ENCODE measurements around the gene HIVEP1. TPM values are rescaled to one million over a fixed set of nuclear protein-coding genes. Genes with fewer than 3 reads are reported as not detected.

Gene HIVEP1
- polyA plus RNA-seq, 1 of the 3 experiments (the other 2 are of a cell fraction): 7.7 TPM

- no peak for DNase-seq
- Histone ChIP-seq H3K9ac (no peak overlapping the region), H3K79me2 (ENCODE audit: insufficient read depth) (peaks cover 10% of the 10 kb centered on the region; the same call in 1 of the 2 replicates), H2AFZ (ENCODE audit: low read depth) (no peak overlapping the region), H3K4me3 (ENCODE audit: low read depth in 2 of 2, low read length in 1 of 2) (no peak overlapping the region), H3F3A (replicated peaks; ENCODE audit: insufficient read depth) (peaks cover 10% of the 10 kb centered on the region), H3K4me2 (no peak overlapping the region), H3K27me3 (ENCODE audit: insufficient read depth) (no peaks in the 10 kb centered on the region), H3K4me1 (ENCODE audit: control insufficient read depth in 1 of 2, insufficient read depth in 2 of 2, low read depth in 1 of 2, low read length in 1 of 2) (peaks cover 2 to 13% of the 10 kb centered on the region in 2 experiments; a peak in 2 of 4 replicates), H3K9me2 (no peaks in the 10 kb centered on the region; the same call in none of the 2 replicates), H4K20me1 (ENCODE audit: insufficient read depth) (no peaks in the 10 kb centered on the region), H3K9me3 (no peaks in the 10 kb centered on the region), H3K27ac (ENCODE audit: low read depth in 2 of 2, low read length in 1 of 2) (no peak overlapping the region), H3K36me3 (replicated peaks in 1 of 2; ENCODE audit: control insufficient read depth in 1 of 2, insufficient read depth in 2 of 2, low read length in 1 of 2) (peaks cover 5 to 24% of the 10 kb centered on the region in 2 experiments)
- CTCF ChIA-PET: no interaction called here
- no peak for TF ChIP-seq POLR2AphosphoS5 (IDR thresholded peaks at IDR 0.05; ENCODE audit: low read depth, low read length)
- no peak for TF ChIP-seq REST (IDR thresholded peaks at IDR 0.05; ENCODE audit: low read depth, low read length)
- TF ChIP-seq, protein P1, sequence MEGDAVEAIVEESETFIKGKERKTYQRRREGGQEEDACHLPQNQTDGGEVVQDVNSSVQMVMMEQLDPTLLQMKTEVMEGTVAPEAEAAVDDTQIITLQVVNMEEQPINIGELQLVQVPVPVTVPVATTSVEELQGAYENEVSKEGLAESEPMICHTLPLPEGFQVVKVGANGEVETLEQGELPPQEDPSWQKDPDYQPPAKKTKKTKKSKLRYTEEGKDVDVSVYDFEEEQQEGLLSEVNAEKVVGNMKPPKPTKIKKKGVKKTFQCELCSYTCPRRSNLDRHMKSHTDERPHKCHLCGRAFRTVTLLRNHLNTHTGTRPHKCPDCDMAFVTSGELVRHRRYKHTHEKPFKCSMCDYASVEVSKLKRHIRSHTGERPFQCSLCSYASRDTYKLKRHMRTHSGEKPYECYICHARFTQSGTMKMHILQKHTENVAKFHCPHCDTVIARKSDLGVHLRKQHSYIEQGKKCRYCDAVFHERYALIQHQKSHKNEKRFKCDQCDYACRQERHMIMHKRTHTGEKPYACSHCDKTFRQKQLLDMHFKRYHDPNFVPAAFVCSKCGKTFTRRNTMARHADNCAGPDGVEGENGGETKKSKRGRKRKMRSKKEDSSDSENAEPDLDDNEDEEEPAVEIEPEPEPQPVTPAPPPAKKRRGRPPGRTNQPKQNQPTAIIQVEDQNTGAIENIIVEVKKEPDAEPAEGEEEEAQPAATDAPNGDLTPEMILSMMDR (IDR thresholded peaks at IDR 0.05): no peak
- TF ChIP-seq, protein P2, sequence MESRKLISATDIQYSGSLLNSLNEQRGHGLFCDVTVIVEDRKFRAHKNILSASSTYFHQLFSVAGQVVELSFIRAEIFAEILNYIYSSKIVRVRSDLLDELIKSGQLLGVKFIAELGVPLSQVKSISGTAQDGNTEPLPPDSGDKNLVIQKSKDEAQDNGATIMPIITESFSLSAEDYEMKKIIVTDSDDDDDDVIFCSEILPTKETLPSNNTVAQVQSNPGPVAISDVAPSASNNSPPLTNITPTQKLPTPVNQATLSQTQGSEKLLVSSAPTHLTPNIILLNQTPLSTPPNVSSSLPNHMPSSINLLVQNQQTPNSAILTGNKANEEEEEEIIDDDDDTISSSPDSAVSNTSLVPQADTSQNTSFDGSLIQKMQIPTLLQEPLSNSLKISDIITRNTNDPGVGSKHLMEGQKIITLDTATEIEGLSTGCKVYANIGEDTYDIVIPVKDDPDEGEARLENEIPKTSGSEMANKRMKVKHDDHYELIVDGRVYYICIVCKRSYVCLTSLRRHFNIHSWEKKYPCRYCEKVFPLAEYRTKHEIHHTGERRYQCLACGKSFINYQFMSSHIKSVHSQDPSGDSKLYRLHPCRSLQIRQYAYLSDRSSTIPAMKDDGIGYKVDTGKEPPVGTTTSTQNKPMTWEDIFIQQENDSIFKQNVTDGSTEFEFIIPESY (IDR thresholded peaks at IDR 0.05; ENCODE audit: borderline replicate concordance, low read depth): no peak
- TF ChIP-seq SIN3A (IDR thresholded peaks at IDR 0.05; ENCODE audit: borderline replicate concordance, low read depth, low read length): no peak
- no peak for TF ChIP-seq TCF12 (IDR thresholded peaks at IDR 0.05)
- TF ChIP-seq, protein P3, sequence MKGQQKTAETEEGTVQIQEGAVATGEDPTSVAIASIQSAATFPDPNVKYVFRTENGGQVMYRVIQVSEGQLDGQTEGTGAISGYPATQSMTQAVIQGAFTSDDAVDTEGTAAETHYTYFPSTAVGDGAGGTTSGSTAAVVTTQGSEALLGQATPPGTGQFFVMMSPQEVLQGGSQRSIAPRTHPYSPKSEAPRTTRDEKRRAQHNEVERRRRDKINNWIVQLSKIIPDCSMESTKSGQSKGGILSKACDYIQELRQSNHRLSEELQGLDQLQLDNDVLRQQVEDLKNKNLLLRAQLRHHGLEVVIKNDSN (IDR thresholded peaks at IDR 0.05; ENCODE audit: borderline replicate concordance, low read depth): no peak
- TF ChIP-seq YY1 (IDR thresholded peaks at IDR 0.05; ENCODE audit: low read depth): no peak
- no peak for TF ChIP-seq RCOR1 (IDR thresholded peaks at IDR 0.05; ENCODE audit: low read length)
- no peak for TF ChIP-seq GABPA (IDR thresholded peaks at IDR 0.05; ENCODE audit: low read depth)
- TF ChIP-seq MAX (IDR thresholded peaks at IDR 0.05; ENCODE audit: low read depth): no peak
- POLR2A ChIA-PET: no interaction called here
- 94% methylated on average over 3 of the region's 3 CpGs for WGBS (ENCODE audit: low lambda C conversion rate)
Observed at GRCh38 chr6:12096342-12096741, 84.2 kb downstream of the HIVEP1 start.

Measured in SK-N-SH (cell line).